HCT116 (cell line): ENCODE results near the gene GGA2. TPM values are rescaled to one million over a fixed set of nuclear protein-coding genes. Genes with fewer than 3 reads are reported as not detected.

Source experiments
- ATAC-seq: fragments of 200-7000 bp; cut with Tn5 transposase; 2 replicates; pipeline ENCODE4 v1.9.1; 2020; ENCODE audit warnings: mild to moderate bottlenecking, moderate library complexity
- BruUV-seq: library from RNA; stranded (reverse); fragments of 400-500 nt; replicated peaks from 2 replicates; lab custom pipeline; 2021; lab: Mats Ljungman, UMichigan
- CTCF ChIA-PET: fragments of 300-600 bp; sonication (Branson Sonifier 250); formaldehyde crosslinking; loops from one replicate; lab custom pipeline; 2021; ENCODE audit warnings: antibody characterized with exemption; lab: Charles Lee
- POLR2A ChIA-PET: fragments of 300-600, 350-600 bp; sonication (Branson Sonifier 250); formaldehyde crosslinking; loops from one replicate; lab custom pipeline; 2021; ENCODE audit warnings: antibody characterized with exemption; lab: Charles Lee
- RAD21 ChIA-PET, 2 experiments: fragments of 300-600 bp; sonication (Branson Sonifier 250); formaldehyde crosslinking; loops; one replicate each; lab custom pipeline; 2023; ENCODE audit warnings: low total read pairs in 2 of 2; ENCODE audit not compliant: uncharacterized antibody in 2 of 2, unreplicated experiment in 2 of 2, low non-redundant PET in 1 of 2; lab: Charles Lee
- DNase-seq: peaks from one replicate; pipeline ENCODE4 v3.0.0-alpha.2; 2010; ENCODE audit warnings: low read depth, low spot score
- H2AFZ ChIP-seq: fragments of 200-600 bp; shearing (Covaris generic), sonication (generic); 2 replicates; pipeline ENCODE4 v1.6.1; 2017; ENCODE audit warnings: low read depth, mixed run types, mixed read lengths, antibody characterized with exemption, low read length; ENCODE audit not compliant: poor library complexity, severe bottlenecking
- H3K27ac ChIP-seq: 2 replicates; pipeline ENCODE4 v1.5.1; 2012; ENCODE audit warnings: low read depth, low read length
- H3K27me3 ChIP-seq: fragments of 200-600 bp; sonication (generic); 2 replicates; pipeline ENCODE4 v1.6.1; 2016; ENCODE audit warnings: mixed run types, low read length, mixed read lengths; ENCODE audit not compliant: insufficient read depth
- H3K36me3 ChIP-seq, 2 experiments: fragments of 200-500 bp in 1 of 2; fragments of 200-600 bp in 1 of 2; sonication (Bioruptor generic) in 1 of 2; sonication (generic) in 1 of 2; 2 replicates each; pipeline versions ENCODE4 v1.5.1 to v1.6.1; 2014 to 2016; ENCODE audit warnings: low read length in 2 of 2, inconsistent platforms in 1 of 2, mixed read lengths in 1 of 2, mixed run types in 1 of 2; ENCODE audit not compliant: insufficient read depth in 2 of 2, control insufficient read depth in 1 of 2
- H3K4me1 ChIP-seq, 2 experiments: fragments of 200-600 bp in 1 of 2; sonication (generic) in 1 of 2; 2 replicates each; pipeline versions ENCODE4 v1.5.1 to v1.6.1; 2012 to 2017; ENCODE audit warnings: low read length in 2 of 2, inconsistent platforms in 1 of 2, mild to moderate bottlenecking in 1 of 2, mixed read lengths in 1 of 2, mixed run types in 1 of 2, moderate library complexity in 1 of 2; ENCODE audit not compliant: insufficient read depth in 2 of 2, control insufficient read depth in 1 of 2
- H3K4me2 ChIP-seq: fragments of 200-600 bp; sonication (generic); 2 replicates; pipeline ENCODE4 v1.6.1; 2017; ENCODE audit warnings: mixed run types, low read length, mixed read lengths
- H3K4me3 ChIP-seq, 2 experiments: fragments of 200-600 bp in 1 of 2; sonication (generic) in 1 of 2; replicated peaks in 1 of 2; 2 replicates each; pipeline ENCODE4 v1.5.1; 2011 to 2016; ENCODE audit warnings: low read length in 2 of 2, control low read depth in 1 of 2, low read depth in 1 of 2, mild to moderate bottlenecking in 1 of 2, mixed read lengths in 1 of 2, mixed run types in 1 of 2
- H3K79me2 ChIP-seq: fragments of 200-600 bp; sonication (generic); 2 replicates; pipeline ENCODE4 v1.6.1; 2017; ENCODE audit warnings: mild to moderate bottlenecking, mixed run types, low read length, moderate library complexity, mixed read lengths; ENCODE audit not compliant: insufficient read depth
- H3K9ac ChIP-seq: fragments of 200-600 bp; sonication (generic); 2 replicates; pipeline ENCODE4 v1.6.1; 2016; ENCODE audit warnings: low read length, mixed read lengths
- H3K9me2 ChIP-seq: fragments of 200-600 bp; sonication (generic), shearing (Covaris generic); 2 replicates; pipeline ENCODE4 v1.6.1; 2017; ENCODE audit warnings: mixed run types, mild to moderate bottlenecking, moderate library complexity; ENCODE audit not compliant: insufficient read depth
- H3K9me3 ChIP-seq, 2 experiments: fragments of 200-500 bp in 1 of 2; fragments of 200-600 bp in 1 of 2; sonication (Bioruptor generic) in 1 of 2; sonication (generic) in 1 of 2; 2 replicates each; pipeline ENCODE4 v1.6.1; 2014 to 2017; ENCODE audit warnings: low read length in 2 of 2, mixed read lengths in 2 of 2, inconsistent platforms in 1 of 2, low read depth in 1 of 2, mild to moderate bottlenecking in 1 of 2, mixed run types in 1 of 2, moderate library complexity in 1 of 2; ENCODE audit not compliant: control insufficient read depth in 1 of 2, insufficient read depth in 1 of 2
- H4K20me1 ChIP-seq: fragments of 200-600 bp; sonication (generic), shearing (Covaris generic); 2 replicates; pipeline ENCODE4 v1.6.1; 2017; ENCODE audit warnings: mixed run types, mild to moderate bottlenecking, moderate library complexity; ENCODE audit not compliant: insufficient read depth
- ELF1 ChIP-seq: IDR thresholded peaks from 2 replicates; pipeline ENCODE4 v1.6.1; 2012; ENCODE audit warnings: low read depth, borderline replicate concordance
- EZH2phosphoT487 ChIP-seq: fragments of 200-600 bp; IDR thresholded peaks from 2 replicates; pipeline ENCODE4 v1.6.1; 2018; ENCODE audit warnings: antibody characterized with exemption, borderline replicate concordance
- POLR2A ChIP-seq: IDR thresholded peaks from 2 replicates; pipeline ENCODE4 v1.7.0; 2011; ENCODE audit warnings: borderline replicate concordance; ENCODE audit not compliant: insufficient read depth, insufficient read length; ENCODE audit errors: extremely low read depth
- POLR2AphosphoS5 ChIP-seq: IDR thresholded peaks from 2 replicates; pipeline ENCODE4 v1.6.1; 2011; ENCODE audit warnings: mild to moderate bottlenecking, low read depth, low read length, moderate library complexity
- SRF ChIP-seq: IDR thresholded peaks from 2 replicates; pipeline ENCODE4 v1.6.1; 2012; ENCODE audit warnings: low read depth
- TCF7L2 ChIP-seq: IDR thresholded peaks from 2 replicates; pipeline ENCODE4 v1.7.0; 2011; ENCODE audit warnings: borderline replicate concordance, inconsistent platforms; ENCODE audit not compliant: insufficient read depth, insufficient read length; ENCODE audit errors: extremely low read depth
- ZFX ChIP-seq: fragments of 450-650 bp; IDR thresholded peaks from 2 replicates; pipeline ENCODE4 v1.6.1; 2017
- intact Hi-C: fragments of 100-400 bp; cut with micrococcal nuclease; formaldehyde crosslinking; loops from 2 replicates; pipeline ENCODE4 v1.10.0; 2022
- total RNA-seq: library from RNA; stranded (reverse); gene quantifications from one replicate; pipeline ENCODE4 v1.2.1, GENCODE V29; 2021; ENCODE audit not compliant: unreplicated experiment
- TF ChIP-seq, protein P1 (sequence below): IDR thresholded peaks from 2 replicates; pipeline ENCODE4 v1.6.1; 2012; ENCODE audit warnings: low read depth
- TF ChIP-seq, protein P2 (sequence below): IDR thresholded peaks from 2 replicates; pipeline ENCODE4 v1.6.1; 2011; ENCODE audit warnings: mild to moderate bottlenecking, low read length, moderate library complexity; ENCODE audit not compliant: insufficient replicate concordance; ENCODE audit errors: extremely low read depth

The GGA2 gene
- total RNA-seq, 1 experiment from 2014 or later = 68.3 TPM

DNA sequence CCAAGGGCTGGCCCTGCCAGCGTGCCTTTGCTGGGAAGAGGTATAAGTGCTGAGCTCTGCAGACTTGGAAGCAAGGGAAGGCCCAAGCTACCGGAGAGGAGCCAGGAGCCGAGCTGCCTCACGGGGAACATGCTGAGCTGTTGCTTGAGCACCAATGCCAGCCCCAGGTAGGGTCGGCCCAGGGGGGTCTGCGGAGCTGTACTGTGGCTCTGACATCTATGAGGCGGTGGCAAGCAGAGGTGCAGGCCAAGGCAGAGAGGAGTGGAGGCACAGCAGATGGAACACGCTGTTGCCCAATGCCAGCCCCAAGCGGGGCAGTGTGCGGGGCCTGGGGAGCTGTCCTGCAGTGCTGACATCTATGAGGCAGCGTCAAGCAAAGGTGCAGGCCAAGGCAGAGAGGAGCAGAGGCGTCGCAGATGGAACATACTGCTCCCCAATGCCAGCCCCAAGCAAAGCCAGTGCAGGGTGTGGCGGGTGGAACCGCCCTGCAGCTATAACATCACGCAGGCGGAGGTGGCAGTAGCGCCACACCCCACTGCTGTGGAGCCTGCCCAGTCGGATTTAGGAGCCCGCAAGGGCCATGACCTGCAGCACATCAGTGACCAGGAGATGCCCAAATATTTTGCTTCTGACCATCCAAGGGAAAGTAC, 10.0 kb downstream of the GGA2 start:
- no TSS peak for BruUV-seq
- no peak overlapping the region for H3K4me2 ChIP-seq
- no peaks in the 10 kb centered on the region for H3K9me3 ChIP-seq
- peaks cover 40% of the 10 kb centered on the region for H4K20me1 ChIP-seq
- intact Hi-C loops = no loop called here
- H3K36me3 ChIP-seq = peaks cover 0 to 7% of the 10 kb centered on the region in 2 experiments; a peak in 1 of 4 replicates
- ATAC-seq = no peak
- ChIA-PET POLR2A (no interaction called here), RAD21 (no interaction called here), CTCF (no interaction called here)
- no peak for TF ChIP-seq POLR2A
- TF ChIP-seq ZFX = no peak
- no peak for TF ChIP-seq POLR2AphosphoS5
- no peak for TF ChIP-seq SRF
- TF ChIP-seq EZH2phosphoT487 = no peak
- TF ChIP-seq, protein P1, sequence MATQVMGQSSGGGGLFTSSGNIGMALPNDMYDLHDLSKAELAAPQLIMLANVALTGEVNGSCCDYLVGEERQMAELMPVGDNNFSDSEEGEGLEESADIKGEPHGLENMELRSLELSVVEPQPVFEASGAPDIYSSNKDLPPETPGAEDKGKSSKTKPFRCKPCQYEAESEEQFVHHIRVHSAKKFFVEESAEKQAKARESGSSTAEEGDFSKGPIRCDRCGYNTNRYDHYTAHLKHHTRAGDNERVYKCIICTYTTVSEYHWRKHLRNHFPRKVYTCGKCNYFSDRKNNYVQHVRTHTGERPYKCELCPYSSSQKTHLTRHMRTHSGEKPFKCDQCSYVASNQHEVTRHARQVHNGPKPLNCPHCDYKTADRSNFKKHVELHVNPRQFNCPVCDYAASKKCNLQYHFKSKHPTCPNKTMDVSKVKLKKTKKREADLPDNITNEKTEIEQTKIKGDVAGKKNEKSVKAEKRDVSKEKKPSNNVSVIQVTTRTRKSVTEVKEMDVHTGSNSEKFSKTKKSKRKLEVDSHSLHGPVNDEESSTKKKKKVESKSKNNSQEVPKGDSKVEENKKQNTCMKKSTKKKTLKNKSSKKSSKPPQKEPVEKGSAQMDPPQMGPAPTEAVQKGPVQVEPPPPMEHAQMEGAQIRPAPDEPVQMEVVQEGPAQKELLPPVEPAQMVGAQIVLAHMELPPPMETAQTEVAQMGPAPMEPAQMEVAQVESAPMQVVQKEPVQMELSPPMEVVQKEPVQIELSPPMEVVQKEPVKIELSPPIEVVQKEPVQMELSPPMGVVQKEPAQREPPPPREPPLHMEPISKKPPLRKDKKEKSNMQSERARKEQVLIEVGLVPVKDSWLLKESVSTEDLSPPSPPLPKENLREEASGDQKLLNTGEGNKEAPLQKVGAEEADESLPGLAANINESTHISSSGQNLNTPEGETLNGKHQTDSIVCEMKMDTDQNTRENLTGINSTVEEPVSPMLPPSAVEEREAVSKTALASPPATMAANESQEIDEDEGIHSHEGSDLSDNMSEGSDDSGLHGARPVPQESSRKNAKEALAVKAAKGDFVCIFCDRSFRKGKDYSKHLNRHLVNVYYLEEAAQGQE = no peak
- TF ChIP-seq ELF1 = no peak
- TF ChIP-seq TCF7L2 = no peak
- TF ChIP-seq, protein P2, sequence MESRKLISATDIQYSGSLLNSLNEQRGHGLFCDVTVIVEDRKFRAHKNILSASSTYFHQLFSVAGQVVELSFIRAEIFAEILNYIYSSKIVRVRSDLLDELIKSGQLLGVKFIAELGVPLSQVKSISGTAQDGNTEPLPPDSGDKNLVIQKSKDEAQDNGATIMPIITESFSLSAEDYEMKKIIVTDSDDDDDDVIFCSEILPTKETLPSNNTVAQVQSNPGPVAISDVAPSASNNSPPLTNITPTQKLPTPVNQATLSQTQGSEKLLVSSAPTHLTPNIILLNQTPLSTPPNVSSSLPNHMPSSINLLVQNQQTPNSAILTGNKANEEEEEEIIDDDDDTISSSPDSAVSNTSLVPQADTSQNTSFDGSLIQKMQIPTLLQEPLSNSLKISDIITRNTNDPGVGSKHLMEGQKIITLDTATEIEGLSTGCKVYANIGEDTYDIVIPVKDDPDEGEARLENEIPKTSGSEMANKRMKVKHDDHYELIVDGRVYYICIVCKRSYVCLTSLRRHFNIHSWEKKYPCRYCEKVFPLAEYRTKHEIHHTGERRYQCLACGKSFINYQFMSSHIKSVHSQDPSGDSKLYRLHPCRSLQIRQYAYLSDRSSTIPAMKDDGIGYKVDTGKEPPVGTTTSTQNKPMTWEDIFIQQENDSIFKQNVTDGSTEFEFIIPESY = no peak
- no peak overlapping the region; the same call in 1 of the 2 replicates for H3K27ac ChIP-seq
- no peak overlapping the region for H3K9ac ChIP-seq
- peaks cover 14 to 35% of the 10 kb centered on the region in 2 experiments for H3K4me1 ChIP-seq
- no peaks in the 10 kb centered on the region for H3K9me2 ChIP-seq
- no peak for DNase-seq
- H3K79me2 ChIP-seq = peaks cover 95% of the 10 kb centered on the region
- H3K27me3 ChIP-seq = no peaks in the 10 kb centered on the region
- H2AFZ ChIP-seq = no peak overlapping the region
- H3K4me3 ChIP-seq = no peak overlapping the region
